Measurements from ENCODE around the gene SUGCT.

GRCh38 chr7:40674316-40674715, 539.5 kb downstream of the SUGCT start:
- TF ChIP-seq ZNF552 (CRISPR knock-in tag; IDR thresholded peaks at IDR 0.05; ENCODE audit: borderline replicate concordance) (no peak), CHD2 (IDR thresholded peaks at IDR 0.05; ENCODE audit: low read depth, low read length) (no peak), SETDB1 (CRISPR knock-in tag; IDR thresholded peaks at IDR 0.05; ENCODE audit: borderline replicate concordance) (no peak), MED1 (CRISPR knock-in tag; IDR thresholded peaks at IDR 0.05) (no peak), ZNF609 (CRISPR knock-in tag; IDR thresholded peaks at IDR 0.05; ENCODE audit: borderline replicate concordance) (no peak), JUNB (CRISPR knock-in tag; IDR thresholded peaks at IDR 0.05; ENCODE audit: borderline replicate concordance) (no peak), CEBPB (IDR thresholded peaks at IDR 0.05; ENCODE audit: borderline replicate concordance, low read depth, low read length) (no peak), POLR2AphosphoS2 (IDR thresholded peaks at IDR 0.05; ENCODE audit: low read depth, low read length) (no peak), CTCF (CRISPR knock-in tag; IDR thresholded peaks at IDR 0.05) (no peak), DNMT1 (CRISPR knock-in tag; IDR thresholded peaks at IDR 0.05) (no peak)
